Right kidney (tissue), 1 donor: Measurements from ENCODE around the gene RABGEF1.
"Not testable (repeated sequence)": the region's sequence is repeated elsewhere in the genome, so short reads cannot be mapped to it uniquely, and the experiment has no call there.

ENCODE experiments used
- DNase-seq: peaks from one replicate; pipeline ENCODE4 v3.0.0-alpha.2; 2016

The RABGEF1 gene

DNA sequence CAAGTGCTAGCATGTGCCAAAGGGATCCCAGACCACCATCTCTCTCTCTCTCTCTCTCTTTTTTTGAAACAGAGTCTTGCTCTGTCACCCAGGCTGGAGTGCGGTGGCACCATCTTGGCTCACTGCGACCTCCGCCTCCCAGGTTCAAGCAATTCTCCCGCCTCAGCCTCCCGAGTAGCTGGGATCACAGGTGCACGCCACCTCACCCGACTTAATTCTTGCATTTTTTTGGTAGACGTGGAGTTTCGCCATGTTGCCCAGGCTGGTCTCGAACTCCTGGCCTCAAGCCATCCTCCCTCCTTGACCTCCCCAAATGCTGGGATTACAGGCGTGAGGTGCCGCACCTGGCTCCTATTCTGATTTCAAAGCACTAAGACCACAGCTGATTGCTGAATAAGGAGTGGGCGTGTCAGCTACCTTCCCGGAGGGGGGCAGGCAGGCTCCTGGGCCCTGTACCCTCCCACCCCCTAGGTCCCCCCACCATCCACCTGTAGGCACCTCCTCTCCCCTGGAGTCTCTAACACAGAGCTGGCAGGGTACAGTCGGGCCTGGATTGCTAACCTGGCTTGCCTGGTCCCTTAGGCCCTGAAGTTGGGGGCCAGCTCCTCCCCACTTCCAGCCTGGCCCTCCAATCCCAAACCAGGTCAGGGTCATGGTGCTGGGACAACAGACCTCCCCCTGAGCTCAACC is 74.8 kb downstream of the RABGEF1 start:
- not testable (repeated sequence) for DNase-seq

DNA sequence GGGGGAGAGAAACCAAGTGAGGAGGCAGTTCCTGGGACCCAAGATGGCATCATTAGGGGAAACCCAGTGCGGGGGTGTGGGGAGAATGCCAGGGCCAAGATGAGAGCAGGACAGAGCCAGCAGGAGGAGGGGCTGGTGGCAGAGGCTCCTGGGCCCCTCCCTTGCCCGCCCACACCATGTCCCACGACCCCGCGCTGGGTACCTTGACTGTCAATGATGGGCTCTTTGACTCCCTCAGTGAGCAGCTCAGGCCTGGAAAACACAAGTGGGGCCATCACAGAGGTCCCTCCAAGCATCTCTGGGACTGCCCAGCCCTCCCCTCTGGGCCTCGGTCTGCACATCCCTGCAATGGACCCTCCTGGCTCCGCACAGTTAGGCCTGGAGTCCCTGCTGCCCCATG is 75.4 kb downstream of the RABGEF1 start:
- DNase-seq: no peak

DNA sequence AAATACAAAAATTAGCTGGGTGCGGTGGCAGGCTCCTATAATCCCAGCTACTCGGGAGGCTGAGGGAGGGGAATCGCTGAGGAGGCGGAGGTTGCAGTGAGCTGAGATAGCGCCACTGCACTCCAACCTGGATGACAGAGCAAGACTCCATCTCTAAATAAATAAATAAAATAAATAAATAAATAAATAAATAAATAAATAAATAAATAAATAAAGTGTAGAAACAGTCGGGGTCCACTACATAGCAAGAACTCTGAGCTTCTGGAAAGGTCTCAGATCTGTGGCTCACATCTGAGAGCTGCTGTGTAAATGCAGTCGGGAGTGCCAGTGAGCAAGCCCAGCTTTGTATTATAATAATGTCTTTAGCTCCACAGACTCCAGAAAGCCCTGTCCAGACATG is 76.1 kb downstream of the RABGEF1 start:
- not testable (repeated sequence) for DNase-seq

DNA sequence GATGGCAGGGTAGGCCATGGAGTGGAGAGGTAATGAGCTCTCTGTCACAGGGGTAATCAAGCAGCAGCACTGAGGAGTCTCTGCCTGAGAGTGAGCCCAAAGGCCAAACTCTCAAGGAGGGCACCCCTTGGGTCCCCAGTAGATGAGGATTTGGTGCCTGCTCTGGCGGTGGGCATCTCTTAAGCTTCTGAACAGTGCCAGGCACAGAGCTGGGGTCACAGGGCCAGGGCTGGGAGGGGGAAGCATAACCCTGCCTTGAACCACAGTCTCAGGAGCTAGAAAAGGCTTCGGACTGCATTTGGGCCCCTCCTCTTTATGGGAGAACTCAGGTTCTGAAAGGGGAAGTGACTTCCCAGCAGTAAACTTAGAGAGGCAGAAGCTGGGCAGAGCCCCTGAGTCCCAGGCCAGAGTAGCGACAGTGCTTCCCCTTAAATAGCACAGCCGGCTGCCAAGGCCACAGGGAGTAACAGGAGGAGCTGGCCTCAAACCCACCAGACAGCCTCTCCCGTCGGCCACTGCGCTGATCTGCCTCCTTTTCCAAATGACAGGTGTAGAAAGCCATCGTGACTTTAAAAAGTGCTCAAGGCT is 76.8 kb downstream of the RABGEF1 start:
- not testable (repeated sequence) for DNase-seq

DNA sequence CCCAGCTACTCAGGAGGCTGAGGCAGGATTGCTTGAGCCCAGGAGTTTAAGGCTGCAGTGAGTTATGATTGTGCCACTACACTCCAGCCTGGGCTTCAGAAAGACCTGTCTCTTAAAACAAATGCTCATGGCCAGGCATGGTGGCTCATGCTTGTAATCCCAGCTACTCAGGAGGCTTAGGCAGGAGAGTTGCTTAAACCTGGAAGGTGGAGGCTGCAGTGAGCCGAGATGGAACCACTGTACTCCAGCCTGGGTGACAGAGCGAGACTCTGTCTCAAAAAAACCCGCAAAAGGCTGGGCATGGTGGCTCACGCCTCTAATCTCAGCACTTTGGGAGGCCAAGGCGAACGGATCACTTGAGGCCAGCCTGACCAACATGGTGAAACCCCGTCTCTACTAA is 77.4 kb downstream of the RABGEF1 start:
- DNase-seq: not testable (repeated sequence)

DNA sequence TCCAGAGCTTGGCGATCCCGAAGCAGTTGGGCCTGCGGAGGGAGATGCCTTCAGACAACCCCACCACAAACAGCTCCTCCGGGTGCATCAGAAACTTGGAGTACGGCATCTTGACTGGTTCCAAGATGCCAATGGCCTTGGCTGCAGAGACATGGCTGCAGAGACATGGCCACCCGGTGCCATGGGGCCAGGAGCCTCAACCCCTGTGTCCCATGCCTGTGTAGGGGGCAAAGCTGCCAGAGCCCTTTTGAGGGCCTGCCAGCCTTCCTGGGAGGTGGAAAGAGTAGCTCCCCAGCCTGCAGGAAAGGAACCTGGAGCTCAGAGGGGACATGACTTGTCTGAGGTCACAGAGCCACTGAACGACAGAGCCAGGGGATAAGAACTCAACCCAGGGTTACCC is 83.5 kb downstream of the RABGEF1 start:
- DNase-seq: no peak

DNA sequence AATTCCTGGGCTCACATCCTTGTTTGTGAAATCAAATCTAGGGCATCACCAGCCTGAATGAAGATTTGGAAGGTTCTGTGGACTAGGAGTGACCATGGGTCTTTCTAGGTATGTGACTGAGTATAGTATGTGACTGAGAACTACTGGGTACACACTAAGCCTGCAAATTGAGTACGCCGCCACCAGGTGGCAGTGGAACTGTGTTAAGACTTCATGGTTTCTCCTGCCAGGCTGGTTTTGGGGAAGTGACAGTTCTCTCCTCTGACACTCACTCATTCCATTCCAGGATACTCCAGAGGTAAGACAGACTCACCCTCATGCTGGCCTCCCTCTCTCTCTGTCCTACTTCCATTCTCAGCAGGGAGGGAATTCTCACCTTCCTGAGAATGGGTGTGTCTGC is 85.0 kb downstream of the RABGEF1 start:
- not testable (repeated sequence) for DNase-seq

DNA sequence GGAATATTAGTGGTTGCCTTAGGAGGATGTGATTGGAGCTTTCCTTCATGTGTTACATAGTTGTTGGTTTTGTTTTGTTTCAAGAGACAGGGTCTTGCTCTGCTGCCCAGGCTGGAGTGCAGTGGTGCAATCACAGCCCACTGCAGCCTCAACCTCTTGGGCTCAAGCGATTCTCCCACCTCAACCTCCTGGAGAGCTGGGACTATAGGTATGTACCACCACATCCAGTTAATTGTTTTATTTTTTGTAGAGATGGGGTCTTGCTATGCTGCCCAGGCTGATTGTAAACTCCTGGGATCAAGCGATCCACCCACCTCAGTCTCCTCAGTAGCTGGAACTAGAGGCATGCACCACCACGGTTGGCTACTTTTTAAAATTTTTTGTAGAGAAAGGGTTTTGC is 86.1 kb downstream of the RABGEF1 start:
- DNase-seq: no peak

DNA sequence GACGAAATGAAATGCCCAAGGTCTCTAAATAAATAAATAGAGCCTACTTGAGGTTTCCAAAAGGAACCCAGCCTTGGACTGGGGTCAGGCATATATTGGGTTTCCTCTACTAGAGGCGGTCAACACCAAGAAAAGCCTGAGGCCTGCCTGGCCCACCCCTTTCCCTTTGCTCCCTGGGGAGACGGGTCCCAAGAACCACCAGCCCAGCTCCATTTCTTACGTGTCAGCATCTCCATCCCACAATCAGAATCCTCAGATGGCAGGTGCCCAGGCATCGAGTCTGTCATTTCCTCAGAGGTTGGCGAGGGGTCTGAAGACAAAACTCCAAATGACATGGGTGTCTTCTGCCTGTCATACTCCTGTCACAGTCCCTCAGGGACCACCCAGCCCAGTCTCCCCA is 90.4 kb downstream of the RABGEF1 start:
- DNase-seq: not testable (repeated sequence)

DNA sequence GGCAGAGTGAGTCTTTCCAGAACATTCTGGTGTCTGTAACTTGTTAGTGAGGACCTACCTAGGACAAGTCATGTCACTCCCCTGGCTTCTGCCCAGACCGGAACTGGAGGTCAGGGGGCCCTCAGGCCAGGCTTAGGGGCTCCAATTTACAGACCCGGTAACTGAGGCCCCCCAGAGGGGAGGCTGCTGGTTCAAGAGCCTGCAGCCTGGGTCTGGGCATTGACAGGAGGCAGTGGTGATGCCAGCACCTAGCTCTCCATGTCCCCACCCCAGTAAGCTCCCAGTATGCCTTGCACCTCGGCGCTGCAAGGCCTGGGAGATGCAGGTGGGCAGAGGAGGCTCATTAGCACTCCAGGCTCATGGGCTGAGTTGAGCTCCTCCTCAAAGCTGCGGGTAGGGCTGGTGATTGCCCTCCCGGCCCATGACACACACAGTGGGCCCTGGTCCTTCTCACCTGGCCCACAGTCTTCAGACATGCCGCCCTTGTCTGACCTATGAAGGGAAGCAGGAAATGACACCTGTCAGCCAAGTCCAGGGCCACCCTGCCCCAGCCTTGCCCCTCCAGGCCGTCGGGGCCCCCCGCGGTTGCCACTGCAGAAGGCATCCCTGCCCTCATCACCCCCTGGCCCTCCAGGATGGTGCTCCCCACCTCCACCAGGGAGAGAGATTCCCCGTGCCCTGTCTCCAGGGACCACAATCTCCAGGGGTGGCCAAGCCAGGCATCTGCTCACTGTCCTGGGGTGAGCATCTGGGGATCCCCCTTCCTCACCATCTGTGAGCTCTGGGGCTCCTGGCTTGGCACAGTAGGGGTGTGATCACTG is 92.2 kb downstream of the RABGEF1 start:
- DNase-seq: no peak

DNA sequence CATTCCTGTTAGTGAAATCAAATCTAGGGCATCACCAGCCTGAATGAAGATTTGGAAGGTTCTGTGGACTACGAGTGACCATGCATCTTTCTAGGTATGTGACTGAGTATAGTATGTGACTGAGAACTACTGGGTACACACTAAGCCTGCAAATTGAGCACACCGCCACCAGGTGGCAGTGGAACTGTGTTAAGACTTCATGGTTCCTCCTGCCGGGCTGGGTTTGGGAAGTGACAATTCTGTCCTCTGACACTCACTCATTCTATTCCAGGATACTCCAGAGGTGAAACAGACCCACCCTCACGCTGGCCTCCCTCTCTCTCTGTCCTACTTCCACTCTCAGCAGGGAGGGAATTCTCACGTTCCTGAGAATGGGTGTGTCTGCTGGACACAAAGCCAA is 96.5 kb downstream of the RABGEF1 start:
- DNase-seq: no peak

DNA sequence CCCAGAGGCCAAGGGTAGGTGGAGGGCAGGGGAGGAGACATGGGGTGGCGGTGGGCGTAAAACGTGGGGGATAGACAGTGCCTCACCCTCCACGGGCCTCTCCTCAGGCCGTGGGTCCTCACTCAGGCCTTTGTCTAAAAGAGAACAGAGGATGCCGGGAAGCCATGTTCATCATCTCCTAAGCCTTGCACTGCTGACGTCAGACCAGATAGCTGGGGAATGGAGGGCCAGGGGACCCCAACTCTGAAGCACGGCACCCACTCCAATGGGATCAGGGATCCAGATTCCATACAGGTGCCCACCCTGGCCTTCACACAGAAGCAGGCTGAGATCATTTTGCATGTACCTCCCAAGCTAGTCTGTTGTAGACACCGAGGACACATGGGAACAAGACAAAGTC is 97.1 kb downstream of the RABGEF1 start:
- no peak for DNase-seq

DNA sequence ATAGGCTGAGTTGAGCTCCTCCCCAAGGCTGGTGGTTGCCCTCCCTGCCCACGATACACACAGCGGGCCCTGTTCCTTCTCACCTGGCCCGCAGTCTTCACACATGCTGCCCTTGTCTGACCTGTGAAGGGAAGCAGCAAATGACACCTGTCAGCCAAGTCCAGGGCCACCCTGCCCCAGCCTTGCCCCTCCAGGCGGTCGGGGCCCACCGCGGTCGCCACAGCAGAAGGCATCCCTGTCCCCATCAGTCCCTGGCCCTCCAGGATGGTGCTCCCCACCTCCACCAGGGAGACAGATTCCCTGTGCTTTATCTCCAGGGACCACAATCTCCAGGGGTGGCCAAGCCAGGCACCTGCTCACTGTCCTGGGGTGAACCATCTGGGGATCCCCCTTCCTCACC is 99.3 kb downstream of the RABGEF1 start:
- no peak for DNase-seq

DNA sequence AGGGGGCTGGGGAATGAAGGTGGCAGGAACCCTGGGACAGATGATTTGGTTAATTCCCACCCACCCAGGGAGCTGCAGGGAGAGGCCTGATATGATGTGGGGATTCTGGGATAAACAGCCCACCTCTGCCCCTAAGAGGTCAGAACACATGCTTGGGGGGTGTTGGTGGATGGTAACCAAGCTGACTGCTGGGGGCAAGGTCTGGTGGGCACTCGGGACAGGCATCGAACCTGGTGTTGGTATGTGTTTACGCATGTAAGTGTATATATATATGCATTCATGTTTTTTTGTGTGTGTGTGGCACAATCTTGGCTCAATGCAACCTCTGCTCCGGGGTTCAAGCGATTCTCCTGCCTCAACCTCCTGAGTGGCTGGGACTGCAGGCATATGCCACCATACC is 99.8 kb downstream of the RABGEF1 start:
- no peak for DNase-seq

DNA sequence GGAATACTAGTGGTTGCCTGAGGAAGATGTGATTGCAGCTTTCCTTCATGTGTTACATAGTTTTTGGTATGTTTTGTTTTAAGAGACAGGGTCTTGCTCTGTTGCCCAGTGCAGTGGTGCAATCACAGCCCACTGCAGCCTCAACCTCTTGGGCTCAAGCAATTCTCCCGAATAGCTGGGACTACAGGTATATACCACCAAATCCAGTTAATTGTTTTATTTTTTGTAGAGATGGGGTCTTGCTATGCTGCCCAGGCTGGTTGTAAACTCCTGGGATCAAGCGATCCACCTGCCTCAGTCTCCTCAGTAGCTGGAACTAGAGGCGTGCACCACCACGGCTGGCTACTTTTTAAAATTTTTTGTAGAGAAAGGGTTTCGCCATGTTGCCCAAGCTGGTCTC is 101.4 kb downstream of the RABGEF1 start:
- DNase-seq: no peak

DNA sequence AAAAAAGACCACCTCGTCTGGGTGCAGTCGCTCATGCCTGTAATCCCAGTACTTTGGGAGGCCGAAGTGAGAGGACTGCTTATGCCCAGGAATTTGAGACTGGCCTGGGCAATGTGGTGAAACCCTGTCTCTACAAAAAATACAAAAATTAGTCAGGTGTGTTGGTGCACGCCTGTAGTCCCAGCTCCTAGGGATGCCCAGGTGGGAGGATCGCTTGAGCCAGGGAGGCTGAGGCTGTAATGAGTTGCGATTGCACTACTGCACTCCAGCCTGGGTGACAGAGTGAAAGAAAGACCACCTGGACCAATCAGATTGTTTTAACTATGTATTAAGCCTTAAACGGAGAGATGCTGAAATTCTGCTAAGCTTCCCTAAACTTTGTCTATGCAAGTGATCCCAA is 103.0 kb downstream of the RABGEF1 start:
- DNase-seq: peak; percentile 4

DNA sequence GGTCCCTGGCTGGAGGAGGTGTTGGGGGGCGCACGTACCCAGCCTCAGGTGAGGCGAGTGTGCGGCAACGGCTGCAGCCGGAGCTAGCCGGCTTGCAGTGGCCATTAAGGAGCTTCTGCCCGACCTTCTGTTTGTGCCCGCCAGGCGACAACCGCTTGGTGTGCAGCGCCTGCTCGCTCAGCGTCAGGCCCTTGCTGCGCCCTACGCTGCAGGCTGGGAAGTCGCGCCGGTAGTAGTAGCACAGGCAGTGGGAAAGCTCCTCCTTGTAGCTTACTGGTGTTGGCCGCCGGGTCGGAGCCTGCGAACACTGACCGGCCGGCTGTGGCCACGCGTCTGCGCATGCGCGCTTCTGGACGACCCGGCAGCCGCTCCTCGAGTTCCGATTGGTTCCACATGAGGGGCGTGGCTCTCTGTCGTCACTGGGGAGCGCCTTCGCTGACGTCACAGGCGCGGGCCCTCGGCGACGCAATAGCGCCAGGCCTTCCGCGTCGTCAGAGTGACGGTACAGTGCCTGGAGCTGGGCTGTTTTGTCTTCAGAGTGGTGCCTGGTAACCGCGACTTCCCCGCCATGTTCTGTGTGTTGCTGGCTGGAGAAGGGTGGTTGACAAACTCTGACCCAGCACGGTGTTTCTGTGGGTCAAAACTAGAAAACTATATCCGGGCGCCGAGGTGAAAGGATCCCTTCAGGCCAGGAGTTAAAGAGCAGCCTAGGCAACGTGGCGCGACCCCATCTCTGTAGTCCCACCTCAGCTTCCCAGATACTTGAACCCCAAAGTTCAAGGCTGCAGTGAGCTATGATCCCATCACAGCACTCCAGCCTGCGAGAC is 104.2 kb downstream of the RABGEF1 start:
- DNase-seq: peak; percentile 95

DNA sequence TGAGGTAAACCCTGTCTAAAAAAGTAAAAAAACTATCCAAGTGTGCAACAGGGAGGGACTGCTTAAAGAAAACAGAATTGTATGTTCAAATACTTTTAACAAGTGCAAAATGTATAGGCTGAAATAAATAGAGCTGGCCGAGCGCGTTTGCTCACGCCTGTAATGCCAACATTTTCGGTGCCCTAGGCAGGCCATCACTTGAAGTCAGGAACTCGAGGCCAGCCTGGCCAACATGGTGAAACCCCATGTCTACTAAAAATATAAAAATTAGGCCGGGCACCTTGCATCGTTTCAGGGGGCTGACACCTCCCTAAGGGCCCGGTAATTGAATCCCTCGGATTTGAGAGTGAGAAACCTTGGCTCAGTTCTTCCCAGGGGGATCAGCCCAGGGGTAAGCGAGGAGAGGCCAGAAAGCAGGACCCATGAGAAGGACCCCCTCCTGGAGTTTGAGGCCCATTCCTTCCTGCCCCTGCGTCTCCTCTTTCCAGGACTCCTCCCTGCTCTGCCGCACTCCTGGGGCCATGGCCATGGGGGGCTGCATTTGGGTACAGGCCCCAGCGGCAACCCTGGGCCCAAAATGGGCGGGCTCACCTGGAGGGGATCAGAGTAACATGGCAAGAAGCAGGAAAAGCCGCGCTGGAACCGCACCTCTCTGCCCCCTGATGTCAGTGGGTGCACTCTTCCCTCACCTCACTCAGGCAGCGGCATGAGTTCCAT is 105.0 kb downstream of the RABGEF1 start:
- peak; percentile 33 for DNase-seq

DNA sequence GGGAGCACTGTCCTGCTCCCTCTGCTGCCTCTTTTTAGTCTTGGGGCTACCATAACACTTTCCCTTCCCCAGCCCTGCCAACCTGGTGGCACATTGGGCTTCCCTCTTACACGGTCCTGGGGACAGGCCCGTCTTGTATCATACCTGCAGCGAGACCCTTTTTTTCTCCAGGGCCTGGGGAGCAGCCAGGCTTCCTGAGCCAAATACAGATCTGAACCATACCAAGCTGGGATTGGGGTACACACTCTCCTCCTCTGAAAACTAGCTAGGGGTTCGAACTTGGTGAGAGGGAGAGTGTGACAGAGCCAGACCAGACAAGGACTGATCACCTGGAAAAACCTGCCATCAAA is 105.5 kb downstream of the RABGEF1 start:
- DNase-seq: not testable (repeated sequence)

DNA sequence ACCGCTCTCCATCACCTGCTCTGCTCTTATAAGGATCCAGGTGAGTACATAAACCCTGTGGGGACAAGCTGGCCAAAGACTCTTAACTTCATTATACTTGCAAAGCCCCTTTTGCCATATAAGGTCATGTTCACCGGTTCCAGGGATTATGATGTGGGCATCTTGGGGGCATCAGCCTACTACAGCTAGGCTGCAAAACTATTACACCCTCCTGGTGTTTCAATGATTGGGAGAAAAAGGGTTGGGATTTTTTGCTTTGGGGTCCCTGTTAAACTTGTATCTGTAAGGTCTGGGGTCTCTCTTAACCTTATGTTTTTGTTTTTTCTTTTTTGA is 107.0 kb downstream of the RABGEF1 start:
- not testable (repeated sequence) for DNase-seq

DNA sequence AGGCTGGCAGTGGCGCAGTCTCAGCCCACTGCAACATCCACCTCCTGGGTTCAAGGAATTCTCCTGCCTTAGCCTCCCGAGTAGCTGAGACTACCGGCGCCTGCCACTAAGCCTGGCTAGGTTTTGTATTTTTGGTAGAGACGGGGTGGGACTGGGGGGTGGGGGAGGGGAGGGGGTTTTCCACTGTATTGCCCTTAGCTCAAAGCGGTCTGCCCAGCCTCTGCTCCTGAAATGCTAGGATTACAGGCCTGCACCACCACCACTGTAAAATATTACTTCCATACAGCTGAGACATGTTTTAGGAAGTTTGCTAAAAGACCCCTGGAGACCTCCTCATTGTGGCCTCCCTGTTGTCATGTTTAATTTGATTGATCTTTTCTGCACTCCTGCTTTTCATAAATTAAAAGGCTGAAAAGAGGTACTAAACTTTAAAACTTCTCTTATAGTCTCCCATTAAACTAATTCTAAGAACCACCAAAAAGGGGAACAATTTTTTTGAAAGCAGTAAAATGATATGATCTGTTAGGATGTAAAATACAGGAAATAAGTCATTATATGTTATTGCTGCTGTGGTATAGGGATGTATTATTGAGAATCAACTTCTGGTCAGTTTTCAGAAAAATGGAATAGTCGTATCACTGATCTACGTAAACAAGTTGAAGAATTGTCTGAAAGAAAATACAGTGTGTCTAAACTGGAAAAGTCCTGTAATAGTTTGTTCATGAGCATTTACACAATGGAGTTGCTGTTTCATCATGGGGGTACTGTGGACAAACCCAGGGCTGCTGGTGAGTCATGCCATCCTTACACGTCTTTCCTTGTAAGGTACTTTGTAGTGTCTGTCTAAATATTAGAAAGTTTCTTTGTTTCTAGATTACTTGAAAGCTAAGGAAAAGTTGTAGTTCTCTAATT is 107.6 kb downstream of the RABGEF1 start:
- no peak for DNase-seq
